HFF-Myc (cell line): ENCODE measurements around the gene IGF2BP3.

Source experiments
- DNase-seq: peaks from one replicate; pipeline ENCODE4 v3.0.0-alpha.2; 2011; ENCODE audit warnings: low read depth; ENCODE audit errors: extremely low read depth
- H3K4me3 ChIP-seq: replicated peaks from 2 replicates; pipeline ENCODE4 v1.5.1; 2011; ENCODE audit warnings: low read depth, mild to moderate bottlenecking, control low read depth, low read length
- CTCF ChIP-seq: IDR thresholded peaks from 2 replicates; pipeline ENCODE4 v1.5.1; 2012; ENCODE audit warnings: mild to moderate bottlenecking, low read depth, low read length, control low read depth; ENCODE audit errors: missing control alignments

IGF2BP3 gene

DNA sequence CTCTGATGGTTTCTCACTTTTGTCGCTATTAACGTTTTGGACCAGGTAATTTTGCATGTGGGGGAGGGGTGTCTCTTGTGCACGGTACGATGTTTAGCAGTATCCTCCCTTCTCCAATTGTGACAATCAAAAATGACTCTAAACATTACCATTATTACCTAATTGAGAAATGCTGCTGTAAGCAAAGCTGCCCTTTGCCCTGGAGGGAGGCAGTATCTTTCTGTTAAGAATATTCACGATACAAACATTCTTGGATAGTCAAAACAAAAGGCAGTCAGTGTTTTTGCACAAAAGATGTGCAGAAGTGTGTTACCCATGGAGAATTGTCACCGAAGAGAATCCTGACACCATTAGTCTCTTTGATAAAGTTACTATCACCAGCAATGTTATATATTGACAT is 161.5 kb downstream of the IGF2BP3 start:
- DNase-seq = no peak
- H3K4me3 ChIP-seq = no peak overlapping the region
- TF ChIP-seq CTCF = no peak

GRCh38 chr7:23306936-23307521 is 163.3 kb downstream of the IGF2BP3 start:
- TF ChIP-seq CTCF = no peak
- DNase-seq = no peak
- H3K4me3 ChIP-seq = no peak overlapping the region

DNA sequence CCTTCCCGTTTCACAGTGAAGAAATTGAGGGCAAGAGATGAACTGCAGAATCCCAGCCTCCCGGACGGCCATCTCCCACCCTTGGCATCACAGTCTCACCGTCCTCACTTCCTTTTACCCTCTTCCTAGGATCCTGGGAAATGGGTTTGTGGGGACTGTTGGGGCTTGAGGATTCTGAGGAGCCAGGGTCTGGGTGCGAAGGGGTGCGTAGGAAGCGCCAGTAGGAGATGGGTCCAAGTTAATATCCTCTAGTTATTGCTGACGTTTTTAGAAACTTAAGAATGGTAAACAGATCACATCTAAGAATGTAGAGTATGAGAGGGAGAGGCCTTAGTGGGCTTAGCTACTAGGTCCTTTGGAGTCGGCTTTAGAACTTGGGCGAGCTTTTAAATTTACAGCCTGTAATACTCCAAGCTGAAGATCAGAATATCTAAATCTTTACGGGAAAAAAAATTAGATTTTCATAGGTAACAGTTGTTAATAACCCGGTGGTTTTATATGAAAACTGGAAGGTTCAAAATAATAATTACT is 170.5 kb downstream of the IGF2BP3 start:
- H3K4me3 ChIP-seq = peak overlapping the region; percentile 97
- DNase-seq = no peak
- TF ChIP-seq CTCF = no peak

GRCh38 chr7:23298885-23299769 is 171.2 kb downstream of the IGF2BP3 start, which contains the start of gene MALSU1:
Gene MALSU1, plus strand, starts transcription at chr7:23299339. Its CDS starts 14 bp downstream, at chr7:23299353.
- peak within 1 kb of the TSS; percentile 97 for H3K4me3 ChIP-seq
- TF ChIP-seq CTCF = no peak
- DNase-seq = peak; percentile 93

DNA sequence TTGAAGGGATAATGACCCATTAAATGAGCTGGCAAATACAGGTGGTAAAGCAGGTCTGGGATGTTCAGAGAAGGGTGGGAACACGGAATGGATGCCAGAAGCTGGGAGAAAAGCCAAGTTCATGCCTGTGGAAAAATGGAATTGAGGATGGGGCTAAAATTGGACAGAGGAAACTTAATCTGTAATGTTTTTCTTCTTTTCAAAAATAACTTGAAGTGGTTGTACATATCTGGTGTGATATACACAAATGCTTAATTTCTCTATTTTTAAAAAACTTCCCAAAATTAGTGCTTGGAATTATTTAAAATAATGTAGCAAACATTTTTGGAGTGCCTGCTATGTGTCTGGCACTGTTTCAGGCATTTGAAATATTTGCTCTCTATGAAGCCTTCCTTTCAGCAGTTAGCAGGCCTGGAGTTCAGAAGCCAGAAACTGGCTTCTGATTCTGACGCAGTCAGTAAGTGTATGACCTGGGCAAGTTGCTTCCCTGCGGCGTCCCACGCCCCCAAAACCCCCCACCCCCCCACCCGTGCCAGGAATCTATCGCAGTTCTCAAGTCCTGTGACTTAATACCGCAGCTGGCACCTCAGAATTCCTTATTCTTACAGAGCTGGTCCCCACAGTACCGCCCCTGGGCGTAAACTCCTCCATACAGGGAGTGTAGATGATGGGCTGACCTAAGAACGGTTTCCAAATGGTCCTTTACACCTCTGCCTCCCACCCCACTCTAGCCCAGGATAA is 172.0 kb downstream of the IGF2BP3 start:
- DNase-seq = no peak
- H3K4me3 ChIP-seq = peak overlapping the region; percentile 97
- no peak for TF ChIP-seq CTCF

- no peak for DNase-seq
- no peak for TF ChIP-seq CTCF
- no peak overlapping the region for H3K4me3 ChIP-seq
Measured at GRCh38 chr7:23295401-23295697, 174.9 kb downstream of the IGF2BP3 start.
